HK-2 (cell line): ENCODE results near the gene ZNF419.

Source experiments
- DNase-seq: peaks from one replicate; pipeline ENCODE4 v3.0.0-alpha.2; 2018; ENCODE audit not compliant: unreplicated experiment

Gene ZNF419

GRCh38 chr19:57537953-57538547, 50.5 kb downstream of the ZNF419 start:
- no peak for DNase-seq
